Femur (tissue), 1 donor: Measurements from ENCODE around the gene CARD9.
A peak's percentile ranks its signal among the peaks of the same experiment; 100 is the strongest.
"Not testable (repeated sequence)": the region's sequence is repeated elsewhere in the genome, so short reads cannot be mapped to it uniquely, and the experiment has no call there.

Experiments
- DNase-seq: peaks from one replicate; pipeline ENCODE4 v3.0.0-alpha.2; 2017

Gene CARD9

DNA sequence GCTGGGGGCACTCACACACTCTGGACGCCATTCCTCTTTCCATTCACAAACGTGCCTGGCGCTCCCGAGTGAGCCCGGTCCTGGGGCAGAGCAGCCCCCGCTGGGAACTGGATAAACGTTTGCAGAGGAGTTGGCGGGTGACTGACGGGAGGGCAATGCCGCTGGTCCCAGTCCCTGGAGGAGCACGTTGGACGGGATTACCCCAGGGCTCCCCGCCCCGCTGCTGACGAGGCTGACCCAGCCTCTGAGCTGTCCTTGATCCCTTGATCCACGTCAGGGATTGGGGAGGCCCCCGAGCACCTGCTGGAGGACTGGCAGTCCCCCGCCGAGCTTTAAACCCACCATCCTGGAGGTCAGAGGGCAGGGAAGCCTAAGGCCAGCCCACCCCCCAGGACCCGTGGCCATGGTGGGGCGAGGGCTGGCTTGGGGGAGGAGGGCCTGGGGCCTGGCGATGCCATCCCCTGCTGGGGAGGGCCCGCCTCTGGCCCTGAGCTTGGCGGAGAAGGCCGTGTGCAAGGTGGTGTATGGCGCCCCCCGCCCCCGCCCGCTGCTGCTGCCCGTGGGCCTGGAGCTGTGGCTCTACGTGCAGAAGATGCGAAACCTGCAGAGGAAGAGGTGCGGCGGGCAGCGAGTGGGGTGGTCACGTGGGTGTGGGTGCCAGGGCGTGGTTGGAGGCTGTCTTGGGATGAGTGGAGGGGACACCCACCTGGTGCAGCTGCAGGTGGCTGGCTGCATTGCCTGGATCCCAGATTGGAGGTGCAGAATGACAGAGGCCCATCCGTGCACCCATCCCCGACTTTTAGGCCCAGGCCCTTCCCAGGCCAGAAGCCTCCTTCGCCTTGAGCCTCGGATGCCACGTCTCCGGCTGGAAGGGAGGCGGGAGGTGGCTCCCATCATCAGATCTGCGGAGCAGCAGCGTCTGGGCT is 41.6 kb downstream of the CARD9 start:
- no peak for DNase-seq

DNA sequence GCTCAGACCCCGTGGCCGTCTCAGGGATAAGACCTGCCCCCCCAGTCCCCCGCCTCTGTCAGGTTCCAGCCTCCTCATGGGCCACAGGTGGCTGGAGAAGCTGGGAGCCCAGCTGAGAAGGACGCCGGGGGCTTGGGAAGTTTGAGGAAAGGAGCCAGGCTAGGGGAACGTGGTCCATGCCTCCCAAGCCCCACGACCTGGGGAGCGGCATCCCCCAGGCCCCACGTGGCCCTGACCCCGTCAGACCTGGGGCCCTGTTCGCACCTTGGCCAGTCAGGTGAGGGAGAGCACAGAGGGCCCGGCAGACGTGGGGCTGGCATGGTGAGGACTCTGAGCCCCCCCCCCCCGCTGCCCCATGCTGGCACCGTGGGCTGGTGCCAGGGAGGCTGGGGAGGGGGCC is 42.4 kb downstream of the CARD9 start:
- no peak for DNase-seq

DNA sequence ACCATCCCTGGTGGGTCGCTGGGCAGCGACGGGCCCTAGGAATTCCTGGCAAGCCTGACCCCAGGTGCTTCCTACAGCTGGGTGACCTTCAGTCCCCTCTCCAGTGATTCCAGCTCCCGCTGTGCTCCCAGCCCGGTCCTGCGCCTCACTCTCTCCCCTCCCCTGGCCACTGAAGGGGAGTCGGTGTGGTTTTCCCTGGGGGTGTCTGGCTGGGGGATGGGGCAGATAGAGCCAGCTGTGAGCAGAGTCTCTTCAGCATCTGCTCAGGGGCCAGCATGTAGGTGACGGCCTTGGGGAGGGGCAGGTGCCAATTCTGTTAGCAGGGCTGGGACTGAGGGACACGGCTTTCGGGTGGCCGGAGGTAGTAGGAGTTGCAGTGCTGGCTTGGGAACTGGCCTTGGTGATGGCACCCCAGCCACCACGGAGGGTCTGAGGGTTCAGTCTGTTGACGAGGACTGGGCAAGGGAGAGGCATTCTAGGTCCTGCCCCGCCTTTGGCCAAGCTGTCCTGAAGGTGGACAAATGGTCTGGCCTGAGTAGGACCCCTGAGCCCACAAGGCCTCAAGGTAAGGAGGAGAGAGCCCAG is 43.0 kb downstream of the CARD9 start:
- DNase-seq: no peak

DNA sequence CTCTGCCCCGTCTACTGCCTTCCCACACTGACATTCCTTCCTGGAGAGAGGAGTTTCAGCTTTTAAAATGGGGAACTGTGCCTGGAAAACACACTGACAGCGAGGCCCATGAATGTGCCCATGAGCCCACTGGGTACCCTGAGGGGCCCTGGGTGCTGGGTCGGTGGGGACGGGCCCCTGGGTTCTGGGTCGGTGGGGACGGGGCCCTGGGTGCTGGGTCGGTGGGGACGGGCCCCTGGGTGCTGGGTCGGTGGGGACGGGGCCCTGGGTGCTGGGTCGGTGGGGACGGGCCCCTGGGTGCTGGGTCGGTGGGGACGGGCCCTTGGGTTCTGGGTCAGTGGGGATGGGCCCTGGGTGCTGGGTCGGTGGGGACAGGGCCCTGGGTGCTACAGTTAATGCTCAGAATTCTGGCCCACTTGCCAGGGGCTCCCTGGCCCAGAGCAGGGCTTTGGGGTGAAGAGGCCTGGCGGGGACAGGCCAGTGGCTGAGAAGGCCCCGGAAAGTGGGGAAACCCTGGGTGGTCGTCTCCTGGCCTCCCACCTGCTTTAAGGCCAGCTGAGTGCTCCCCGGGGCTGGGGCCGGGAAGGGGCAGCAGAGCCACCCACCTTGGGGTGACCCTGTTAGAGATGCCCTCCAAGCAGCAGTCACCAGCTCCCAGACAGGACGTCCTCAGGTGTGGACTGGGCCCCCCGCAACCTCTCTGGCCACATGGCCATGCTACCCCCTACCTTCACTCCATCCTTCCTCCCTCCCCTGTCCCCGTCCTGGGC is 43.6 kb downstream of the CARD9 start:
- DNase-seq: no peak

DNA sequence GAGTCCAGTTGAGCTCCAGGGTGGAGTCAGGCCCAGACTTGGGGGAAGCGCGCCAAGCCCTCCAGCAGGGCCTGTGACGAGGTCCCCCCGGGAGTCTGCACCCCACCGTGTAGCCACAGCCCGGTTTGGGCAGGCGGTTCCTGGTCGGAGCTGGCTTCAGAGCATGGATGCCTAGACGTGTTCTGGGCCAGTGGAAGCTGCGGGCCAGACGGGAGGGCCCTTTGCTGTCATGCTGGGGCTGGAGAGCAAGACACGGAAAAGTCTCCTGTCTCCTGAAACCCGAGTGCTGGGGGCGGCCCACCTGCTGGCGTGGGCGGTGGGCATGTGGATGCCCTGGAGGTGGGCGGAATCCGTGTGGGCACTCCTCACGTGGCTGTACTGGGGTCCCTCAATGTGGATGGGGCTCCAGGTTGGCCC is 44.2 kb downstream of the CARD9 start:
- no peak for DNase-seq

DNA sequence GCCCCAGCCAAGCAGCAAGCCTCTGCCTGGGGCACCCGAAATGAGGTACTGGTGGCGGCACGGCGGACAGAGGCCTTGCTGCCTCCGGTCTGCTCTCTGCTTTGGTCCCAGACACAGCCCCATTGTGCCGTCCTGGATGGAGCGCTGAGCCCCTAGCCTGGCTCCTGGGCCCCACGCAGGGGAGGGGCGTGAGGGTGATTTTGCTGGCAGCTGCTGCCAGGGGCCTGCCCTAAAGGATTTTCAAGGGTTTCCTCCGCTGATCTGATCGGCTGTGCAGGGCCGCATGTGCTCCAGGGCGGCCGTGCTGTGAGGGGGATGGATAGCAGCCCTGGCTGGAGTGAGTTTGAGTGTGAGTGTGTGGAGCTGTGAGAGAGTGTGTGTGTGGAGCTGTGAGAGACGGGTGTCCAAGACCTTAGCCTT is 44.8 kb downstream of the CARD9 start:
- DNase-seq: peak; percentile 80

DNA sequence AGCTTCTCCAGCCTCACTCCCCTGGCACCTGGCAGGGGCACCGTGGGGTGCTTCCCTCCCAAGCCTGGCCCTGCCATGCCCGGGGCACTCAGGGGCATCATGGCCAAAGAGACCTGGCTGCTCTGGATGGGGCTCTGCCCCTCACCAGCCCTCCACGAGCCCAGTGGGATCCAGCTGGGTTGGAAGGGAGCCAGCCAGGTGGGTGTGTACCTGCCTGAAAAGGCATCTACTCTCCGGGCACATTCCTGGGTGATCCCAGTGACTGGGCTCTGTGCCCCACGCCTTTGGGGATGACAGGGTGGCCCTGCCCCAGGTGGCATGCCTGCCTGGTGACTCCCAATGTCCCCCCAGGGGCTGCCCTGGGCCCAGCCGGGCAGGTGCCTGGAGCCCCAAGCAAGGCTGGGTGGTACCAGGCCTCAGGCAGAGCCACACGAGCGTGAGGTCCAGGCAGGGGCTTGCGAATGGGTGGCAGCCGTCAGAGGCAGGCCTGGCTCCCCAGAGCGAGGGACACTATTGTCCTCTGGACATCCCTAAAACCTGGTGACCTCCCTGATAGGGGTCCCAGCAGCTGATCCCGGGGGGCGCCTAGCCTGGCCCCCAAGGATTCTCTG is 45.4 kb downstream of the CARD9 start:
- no peak for DNase-seq

DNA sequence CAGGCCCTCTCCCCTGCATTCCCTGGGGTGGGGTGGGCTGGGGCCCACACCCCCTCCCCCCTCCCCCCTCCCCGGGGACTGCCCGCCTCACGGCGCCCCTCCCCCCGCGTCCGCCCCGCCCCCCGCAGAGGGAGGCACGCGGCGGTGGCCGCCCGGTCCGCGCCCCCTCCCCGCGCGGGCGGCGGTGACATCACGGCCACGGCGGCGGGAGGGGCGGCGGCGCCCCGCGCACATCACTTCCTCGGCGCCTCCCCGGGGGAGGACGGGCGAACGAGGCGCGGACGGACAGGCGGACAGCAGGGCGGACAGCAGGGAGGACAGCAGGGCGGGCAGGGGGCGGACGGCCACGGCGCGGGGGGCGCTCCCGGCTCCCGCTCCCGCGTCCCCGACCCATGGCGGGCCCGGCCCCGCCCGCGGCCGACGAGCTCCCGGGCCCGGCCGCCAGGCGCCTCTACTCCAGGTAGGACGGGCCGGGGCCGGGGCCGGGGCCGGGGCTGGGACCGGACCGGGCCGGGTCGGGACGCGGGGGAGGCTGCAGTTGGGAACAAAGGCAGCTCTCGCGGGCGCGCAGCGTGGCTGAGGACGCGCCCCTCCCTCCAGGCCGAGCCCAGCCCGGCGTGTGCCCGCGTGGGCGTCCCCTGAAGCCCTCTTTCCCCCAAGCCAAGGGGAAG is 46.0 kb downstream of the CARD9 start, which contains the start of gene GPSM1:
Gene GPSM1, plus strand, starts transcription at position 236 of the 671 bp plus-strand sequence. Its CDS starts 157 bp downstream, at position 393.
- peak; percentile 78 for DNase-seq

DNA sequence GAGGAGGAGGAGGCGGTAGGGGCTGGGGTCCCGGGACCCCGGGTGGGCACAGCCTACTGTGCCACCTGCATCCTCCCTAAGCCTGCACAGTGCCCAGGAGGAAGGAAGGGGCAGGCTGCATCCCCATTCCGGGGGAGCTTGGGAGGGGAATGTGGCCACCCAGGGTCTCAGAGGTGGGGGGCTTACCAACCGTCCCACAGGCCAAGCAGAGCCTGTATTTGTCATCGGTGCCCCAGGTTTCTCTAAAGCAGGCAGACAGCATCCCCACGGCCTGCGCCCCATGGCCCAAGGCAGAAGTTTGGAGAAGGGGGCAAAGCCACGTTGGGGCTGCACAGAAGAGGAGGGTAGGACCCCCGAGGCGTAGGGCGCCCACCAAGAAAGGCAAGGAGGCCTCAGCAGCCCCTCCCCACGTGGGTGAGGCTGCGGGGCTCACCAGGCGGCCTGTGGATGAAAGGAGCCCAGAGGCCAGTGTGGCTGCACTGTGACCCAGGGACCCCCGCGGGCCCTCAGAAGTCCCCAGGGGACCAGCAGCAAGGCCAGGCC is 46.6 kb downstream of the CARD9 start:
- DNase-seq: no peak

DNA sequence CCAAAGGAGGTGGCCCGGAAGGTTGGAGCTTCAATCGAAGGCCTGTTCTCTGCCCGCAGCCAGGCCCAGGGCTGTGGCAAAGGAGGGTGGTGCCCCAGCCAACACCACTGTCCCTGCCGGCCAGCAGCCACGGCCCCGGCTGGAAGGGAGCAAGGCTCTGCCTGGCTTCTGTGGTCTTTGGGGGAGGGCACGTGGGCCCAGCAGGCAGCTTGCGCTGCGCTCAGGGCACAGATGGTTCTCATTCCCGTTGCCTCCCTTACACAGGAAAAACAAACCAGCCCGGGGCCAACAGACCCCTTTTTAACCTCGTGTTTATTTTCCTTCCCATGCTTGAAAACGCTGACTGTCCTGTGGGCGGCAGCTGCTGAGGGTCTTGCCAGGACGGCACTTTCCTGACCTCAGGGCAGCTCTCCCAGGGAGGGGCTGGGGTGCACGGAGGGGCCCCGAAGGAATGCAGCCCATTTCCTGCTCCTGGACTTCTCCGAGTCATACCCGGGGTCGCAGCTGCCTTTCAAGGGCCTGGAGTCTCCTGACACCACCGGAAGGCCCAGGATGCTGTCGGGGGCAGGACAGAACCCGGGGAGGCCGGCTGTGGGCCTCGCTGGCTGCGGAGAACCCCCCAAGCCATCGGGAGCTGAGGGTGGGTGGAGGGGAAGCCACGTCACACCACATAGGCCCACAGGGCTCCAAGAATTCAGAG is 47.3 kb downstream of the CARD9 start:
- DNase-seq: peak; percentile 87

DNA sequence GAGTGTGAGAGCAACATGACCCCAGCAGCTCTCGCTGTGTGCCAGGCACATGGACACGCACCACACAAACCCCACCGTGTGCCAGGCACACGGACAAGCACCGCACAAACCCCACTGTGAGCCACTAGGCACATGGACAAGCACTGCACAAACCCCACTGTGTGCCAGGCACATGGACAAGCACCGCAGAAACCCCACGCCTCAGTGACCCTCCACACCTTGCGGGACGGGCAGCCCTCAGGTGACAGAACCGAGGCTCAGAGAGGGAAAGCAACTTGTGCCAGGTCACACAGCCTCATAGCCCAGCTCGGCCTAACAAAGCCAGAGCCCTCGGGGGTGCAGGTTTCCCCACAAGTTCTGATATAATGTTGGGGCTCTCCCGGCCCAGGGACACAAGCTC is 48.1 kb downstream of the CARD9 start:
- DNase-seq: no peak

DNA sequence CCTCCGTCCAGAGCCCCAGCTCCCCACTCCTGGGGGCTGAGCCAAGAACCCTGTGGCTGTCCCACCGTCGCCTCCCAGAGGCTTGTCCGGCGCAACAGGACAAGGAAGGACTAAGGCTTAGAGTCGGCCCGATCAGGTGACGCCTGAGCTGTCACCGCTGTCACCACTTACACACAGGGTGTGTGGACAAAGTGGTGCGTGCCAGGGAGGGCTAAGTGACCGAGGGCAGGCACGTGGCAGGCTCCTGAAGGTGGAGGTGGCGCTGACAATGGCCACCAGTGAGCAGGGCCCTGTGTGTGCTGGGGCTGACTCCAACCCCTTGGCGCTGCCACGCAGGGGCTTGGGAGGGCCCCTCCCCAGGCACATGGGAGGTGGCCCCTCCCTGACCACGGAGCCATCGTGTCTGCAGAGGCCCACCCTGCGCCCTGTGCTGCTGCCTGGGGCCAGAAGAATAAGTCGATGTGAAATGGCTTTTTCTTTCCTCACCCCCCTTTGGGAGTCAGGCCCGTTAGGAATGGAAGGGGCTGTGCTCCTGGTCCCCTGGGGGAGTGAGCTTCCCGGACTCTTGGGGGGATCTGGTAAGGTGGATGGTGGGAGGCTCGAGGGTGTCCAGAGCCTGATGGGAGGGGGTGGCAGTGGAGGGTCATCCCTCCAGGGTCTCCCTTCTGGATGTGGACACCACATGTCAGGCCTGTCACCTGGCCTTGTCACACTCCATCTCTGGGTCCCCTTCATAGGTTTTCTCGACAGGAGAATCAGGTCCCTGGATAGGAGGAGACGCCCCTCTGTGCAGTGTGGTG is 48.8 kb downstream of the CARD9 start:
- no peak for DNase-seq

DNA sequence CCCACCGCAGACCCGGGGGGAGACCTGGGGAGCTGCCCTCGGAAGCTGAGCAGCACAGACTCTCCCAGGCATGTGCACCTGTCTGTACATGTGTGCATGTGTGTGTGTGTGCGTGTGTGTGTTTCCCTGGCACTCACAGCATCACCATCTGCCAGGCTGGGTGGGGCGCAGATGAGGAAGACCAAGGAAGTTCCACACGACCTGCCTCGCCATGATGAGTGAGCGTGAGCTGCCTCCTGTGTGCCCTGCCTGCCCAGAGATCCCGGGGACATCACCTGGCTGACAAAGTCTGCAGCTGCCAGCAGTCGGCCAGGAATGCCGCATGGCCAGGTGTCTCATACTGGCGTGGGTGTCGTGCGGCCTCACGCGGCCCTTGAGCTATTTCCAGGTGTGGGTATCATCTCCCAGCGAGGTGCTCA is 50.1 kb downstream of the CARD9 start:
- DNase-seq: no peak

DNA sequence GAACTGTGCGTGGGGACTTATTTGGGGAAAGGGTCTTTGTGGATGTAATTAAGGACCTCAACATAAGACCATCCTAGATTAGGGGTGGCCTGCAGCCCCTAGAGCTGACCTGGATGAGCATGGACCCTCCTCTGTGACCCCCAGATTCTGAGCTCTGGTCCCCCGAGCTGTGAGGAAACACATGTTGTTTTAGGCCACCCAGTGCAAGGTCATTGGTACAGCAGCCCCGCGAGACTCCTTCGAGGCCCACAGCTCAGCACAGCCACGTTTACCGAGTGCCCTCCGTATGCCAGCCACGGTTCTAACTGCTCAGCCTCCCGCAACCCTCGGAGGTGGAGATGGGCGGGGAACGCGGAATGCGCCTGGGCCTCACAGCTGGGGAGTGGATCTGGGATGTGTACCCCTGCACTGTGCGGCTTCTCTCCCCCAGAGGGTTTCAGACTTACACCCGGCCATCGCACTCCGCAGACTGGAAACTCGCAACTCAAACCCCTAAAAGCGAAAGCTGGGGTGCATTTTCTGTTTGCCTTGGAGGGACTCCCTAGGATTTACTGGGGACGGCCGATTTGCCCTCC is 50.6 kb downstream of the CARD9 start:
- DNase-seq: no peak

DNA sequence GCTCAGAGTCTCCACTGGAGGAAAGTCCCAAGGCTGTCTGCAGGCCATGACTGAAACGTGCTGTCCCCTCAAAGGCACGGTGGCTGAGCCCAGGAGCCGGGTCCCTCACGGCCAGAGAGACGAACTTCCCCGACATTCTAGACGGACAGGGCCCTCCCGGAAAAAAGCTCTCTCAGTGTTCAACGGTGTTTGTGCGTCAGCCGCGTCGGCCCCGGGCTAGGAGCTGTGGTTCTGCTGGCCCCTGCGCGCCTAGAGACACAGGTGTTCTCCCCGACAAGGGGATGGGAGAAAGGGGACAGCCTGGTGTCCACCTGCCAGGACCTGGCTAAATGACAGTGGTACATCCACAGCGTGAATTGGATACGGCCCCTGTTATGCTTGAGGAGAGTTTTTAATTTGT is 51.9 kb downstream of the CARD9 start:
- no peak for DNase-seq

DNA sequence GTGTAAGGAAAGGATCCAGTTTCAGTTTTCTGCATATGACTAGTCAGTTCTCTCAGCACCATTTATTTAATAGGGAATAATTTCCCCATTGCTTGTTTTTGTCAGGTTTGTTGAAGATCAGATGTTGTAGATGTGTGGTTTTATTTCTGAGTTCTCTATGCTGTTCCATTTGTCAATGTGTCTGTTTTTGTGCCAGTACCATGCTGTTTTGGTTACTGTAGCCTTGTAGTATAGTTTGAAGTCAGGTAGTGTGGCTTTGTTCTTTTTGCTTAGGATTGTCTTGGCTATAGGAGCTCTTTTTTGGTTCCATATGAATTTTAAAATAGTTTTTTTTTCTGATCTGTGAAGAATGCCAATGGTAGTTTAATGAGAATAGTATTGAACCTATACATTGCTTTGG is 52.5 kb downstream of the CARD9 start:
- not testable (repeated sequence) for DNase-seq

DNA sequence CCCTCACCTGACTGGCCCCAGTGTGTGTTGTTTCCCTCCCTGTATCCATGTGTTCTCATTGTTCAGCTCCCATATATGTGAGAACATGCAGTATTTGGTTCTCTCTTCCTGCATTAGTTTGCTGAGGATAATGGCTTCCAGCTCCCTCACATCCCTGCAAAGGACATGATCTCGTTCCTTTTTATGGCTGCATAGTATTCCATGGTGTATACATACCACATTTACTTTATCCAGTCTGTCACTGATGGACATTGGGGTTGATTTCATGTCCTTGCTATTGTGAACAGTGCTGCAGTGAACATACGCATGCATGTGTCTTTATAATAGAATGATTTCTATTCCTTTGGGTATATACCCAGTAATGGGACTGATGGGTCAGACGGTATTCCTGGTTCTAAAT is 53.5 kb downstream of the CARD9 start:
- not testable (repeated sequence) for DNase-seq

DNA sequence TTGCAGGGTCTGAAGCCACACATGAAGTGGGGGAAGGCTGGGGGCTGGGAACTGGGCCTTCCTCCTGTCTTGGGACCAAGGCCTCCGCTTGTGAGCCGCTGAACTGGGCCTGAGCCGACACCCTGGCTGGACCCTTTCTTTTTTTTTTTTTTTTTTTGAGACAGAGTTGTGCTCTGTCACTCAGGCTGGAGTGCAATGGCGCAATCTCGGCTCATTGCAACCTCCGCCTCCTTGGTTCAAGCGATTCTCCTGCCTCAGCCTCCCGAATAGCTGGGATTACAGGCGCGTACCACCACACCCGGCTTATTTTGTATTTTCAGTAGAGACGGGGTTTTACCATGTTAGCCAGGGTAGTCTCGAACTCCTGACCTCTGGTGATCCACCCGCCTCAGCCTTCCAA is 54.2 kb downstream of the CARD9 start:
- DNase-seq: not testable (repeated sequence)

DNA sequence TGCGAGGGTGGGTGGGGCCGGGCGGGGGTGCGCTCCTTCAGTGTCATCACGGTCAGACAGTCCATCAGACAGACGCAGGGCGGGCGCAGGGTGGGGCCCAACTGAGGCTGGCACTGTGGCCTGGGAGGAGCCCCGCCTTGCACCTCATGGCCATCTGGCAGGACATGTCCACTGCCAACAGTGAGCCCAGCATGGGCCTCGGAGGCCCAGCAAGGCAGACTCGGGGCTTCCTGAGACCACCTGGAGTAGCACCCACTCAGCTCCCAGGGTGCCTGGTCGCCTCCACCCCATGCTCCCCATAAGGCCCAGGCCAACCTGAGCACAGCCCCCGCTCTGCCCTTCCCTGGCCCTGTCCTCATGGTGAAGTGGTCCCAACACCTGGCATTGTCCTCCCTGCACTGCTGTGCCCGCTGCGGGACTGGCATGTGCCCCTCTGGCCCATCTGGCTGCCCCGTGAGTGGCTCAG is 54.7 kb downstream of the CARD9 start:
- no peak for DNase-seq
